IPS DF 6.9 (cell line): Measurements from ENCODE around the gene PPRC1.

ENCODE experiments used
- DNase-seq: peaks from one replicate; pipeline ENCODE4 v3.0.0-alpha.2; 2013; ENCODE audit warnings: low read depth, low spot score
- H3K27ac ChIP-seq: one replicate; pipeline ENCODE4 v1.5.1; 2013; ENCODE audit warnings: low read length, control low read depth
- H3K27me3 ChIP-seq: 2 replicates; pipeline ENCODE4 v1.6.1; 2013; ENCODE audit warnings: mild to moderate bottlenecking, low read length; ENCODE audit not compliant: control insufficient read depth, insufficient read depth
- H3K36me3 ChIP-seq: 2 replicates; pipeline ENCODE4 v1.6.1; 2013; ENCODE audit warnings: low read length; ENCODE audit not compliant: control insufficient read depth, insufficient read depth
- H3K4me1 ChIP-seq: 2 replicates; pipeline ENCODE4 v1.6.1; 2013; ENCODE audit warnings: low read length; ENCODE audit not compliant: control insufficient read depth, insufficient read depth
- H3K4me3 ChIP-seq: 2 replicates; pipeline ENCODE4 v1.5.1; 2013; ENCODE audit warnings: mild to moderate bottlenecking, low read length
- H3K9me3 ChIP-seq: 2 replicates; pipeline ENCODE4 v1.6.1; 2013; ENCODE audit warnings: low read length, inconsistent platforms; ENCODE audit not compliant: control insufficient read depth, insufficient read depth
- WGBS: extraction: QIAGEN DNeasy Blood & Tissue Kit; methylation state at CpG from one replicate; pipeline ENCODE4 v1.1.7; 2013; ENCODE audit warnings: mixed read lengths, missing lambda C conversion rate; ENCODE audit not compliant: insufficient read length, insufficient coverage; 5-methylcytosine and 5-hydroxymethylcytosine counted together

The PPRC1 gene

GRCh38 chr10:102133373-102134195, 744 bp downstream of the PPRC1 start:
- H3K36me3 ChIP-seq = peaks cover 10% of the 10 kb centered on the region; the same call in 1 of the 2 replicates
- H3K9me3 ChIP-seq = no peaks in the 10 kb centered on the region
- H3K4me1 ChIP-seq = 0 out of 2 replicates have a peak, but pooled peaks cover 3% of the 10 kb centered on the region
- no peak for DNase-seq
- no peaks in the 10 kb centered on the region for H3K27me3 ChIP-seq
- H3K27ac ChIP-seq = no peak overlapping the region
- H3K4me3 ChIP-seq = peak overlapping the region; percentile 68
- WGBS = no CpG with 5 or more reads among the region's 48 CpGs

DNA sequence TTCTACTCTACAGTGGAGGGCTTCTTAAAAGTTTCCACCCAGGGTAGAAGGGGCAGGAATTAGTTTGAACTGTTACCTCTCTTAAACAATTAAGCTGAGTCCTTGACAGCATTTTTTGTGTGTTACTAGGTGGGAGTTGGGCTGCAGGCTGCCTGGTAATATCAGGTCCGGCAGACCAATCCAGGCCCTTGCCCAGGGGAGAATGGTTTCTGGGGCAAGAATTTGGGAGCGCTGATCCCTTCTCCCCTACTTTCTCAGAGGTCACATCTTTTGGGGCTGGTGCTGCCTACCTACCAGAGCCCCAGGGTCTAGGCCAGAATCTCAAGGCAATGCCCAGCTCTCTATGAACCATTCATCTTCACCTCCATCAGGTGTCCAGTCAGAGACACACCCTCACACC, 1.6 kb downstream of the PPRC1 start:
- peak overlapping the region; percentile 68; the same call in 1 of the 2 replicates for H3K4me3 ChIP-seq
- H3K27me3 ChIP-seq = no peaks in the 10 kb centered on the region
- H3K36me3 ChIP-seq = peaks cover 17% of the 10 kb centered on the region
- H3K9me3 ChIP-seq = no peaks in the 10 kb centered on the region
- no peak overlapping the region for H3K27ac ChIP-seq
- no peak for DNase-seq
- no CpG with 5 or more reads among the region's 2 CpGs for WGBS
- 0 out of 2 replicates have a peak, but pooled peaks cover 3% of the 10 kb centered on the region for H3K4me1 ChIP-seq

GRCh38 chr10:102135956-102136526, 3.2 kb downstream of the PPRC1 start:
- WGBS = no CpG with 5 or more reads among the region's 7 CpGs
- no peaks in the 10 kb centered on the region for H3K9me3 ChIP-seq
- H3K36me3 ChIP-seq = peaks cover 32% of the 10 kb centered on the region
- no peak overlapping the region for H3K4me3 ChIP-seq
- 0 out of 2 replicates have a peak, but pooled peaks cover 3% of the 10 kb centered on the region for H3K4me1 ChIP-seq
- no peak for DNase-seq
- H3K27me3 ChIP-seq = no peaks in the 10 kb centered on the region
- no peak overlapping the region for H3K27ac ChIP-seq

- H3K4me3 ChIP-seq = no peak overlapping the region
- H3K27me3 ChIP-seq = no peaks in the 10 kb centered on the region
- WGBS = no CpG with 5 or more reads among the region's 15 CpGs
- no peaks in the 10 kb centered on the region for H3K9me3 ChIP-seq
- H3K36me3 ChIP-seq = peaks cover 52% of the 10 kb centered on the region
- 0 out of 2 replicates have a peak, but pooled peaks cover 1% of the 10 kb centered on the region for H3K4me1 ChIP-seq
- no peak for DNase-seq
- H3K27ac ChIP-seq = no peak overlapping the region
These were observed 6.7 kb downstream of the PPRC1 start for GRCh38 chr10:102139281-102140110.

DNA sequence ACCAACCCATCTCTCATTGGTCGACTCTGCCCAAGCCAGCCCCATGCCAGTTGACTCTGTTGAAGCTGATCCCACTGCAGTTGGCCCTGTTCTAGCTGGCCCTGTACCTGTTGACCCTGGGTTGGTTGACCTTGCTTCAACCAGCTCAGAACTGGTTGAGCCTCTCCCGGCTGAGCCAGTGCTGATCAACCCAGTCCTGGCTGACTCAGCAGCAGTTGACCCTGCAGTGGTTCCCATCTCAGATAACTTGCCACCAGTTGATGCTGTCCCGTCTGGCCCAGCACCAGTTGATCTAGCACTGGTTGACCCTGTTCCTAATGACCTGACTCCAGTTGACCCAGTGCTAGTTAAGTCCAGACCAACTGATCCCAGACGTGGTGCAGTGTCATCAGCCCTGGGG, 7.4 kb downstream of the PPRC1 start:
- no CpG with 5 or more reads among the region's 4 CpGs for WGBS
- H3K36me3 ChIP-seq = peaks cover 54% of the 10 kb centered on the region
- DNase-seq = no peak

GRCh38 chr10:102140913-102141540, 8.2 kb downstream of the PPRC1 start:
- no peaks in the 10 kb centered on the region for H3K27me3 ChIP-seq
- H3K9me3 ChIP-seq = no peaks in the 10 kb centered on the region
- no CpG with 5 or more reads among the region's 5 CpGs for WGBS
- no peaks in the 10 kb centered on the region for H3K4me1 ChIP-seq
- no peak overlapping the region for H3K4me3 ChIP-seq
- no peak for DNase-seq
- no peak overlapping the region for H3K27ac ChIP-seq
- peaks cover 54% of the 10 kb centered on the region for H3K36me3 ChIP-seq

More for the DNA sequence above, 7.4 kb downstream of the PPRC1 start:
- Histone ChIP-seq H3K27me3 (no peaks in the 10 kb centered on the region), H3K27ac (no peak overlapping the region), H3K4me3 (no peak overlapping the region), H3K9me3 (no peaks in the 10 kb centered on the region), H3K4me1 (no peaks in the 10 kb centered on the region)

DNA sequence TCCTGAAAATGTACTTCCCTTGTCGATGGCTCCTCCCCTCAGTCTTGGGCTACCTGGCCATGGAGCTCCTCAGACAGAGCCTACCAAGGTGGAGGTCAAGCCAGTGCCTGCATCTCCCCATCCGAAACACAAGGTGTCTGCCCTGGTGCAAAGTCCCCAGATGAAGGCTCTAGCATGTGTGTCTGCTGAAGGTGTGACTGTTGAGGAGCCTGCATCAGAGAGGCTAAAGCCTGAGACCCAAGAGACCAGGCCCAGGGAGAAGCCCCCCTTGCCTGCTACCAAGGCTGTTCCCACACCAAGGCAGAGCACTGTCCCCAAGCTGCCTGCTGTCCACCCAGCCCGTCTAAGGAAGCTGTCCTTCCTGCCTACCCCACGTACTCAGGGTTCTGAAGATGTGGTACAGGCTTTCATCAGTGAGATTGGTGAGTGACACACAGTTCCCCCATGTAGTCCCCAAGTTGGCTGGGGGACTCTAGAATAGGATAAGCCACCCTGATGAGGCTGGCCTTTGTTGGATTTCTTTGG, 8.8 kb downstream of the PPRC1 start:
- H3K4me3 ChIP-seq = no peak overlapping the region
- H3K4me1 ChIP-seq = no peaks in the 10 kb centered on the region
- H3K27me3 ChIP-seq = no peaks in the 10 kb centered on the region
- peaks cover 55% of the 10 kb centered on the region for H3K36me3 ChIP-seq
- H3K27ac ChIP-seq = no peak overlapping the region
- no peak for DNase-seq
- no peaks in the 10 kb centered on the region for H3K9me3 ChIP-seq
- no CpG with 5 or more reads among the region's 4 CpGs for WGBS

GRCh38 chr10:102146971-102147428, 14.2 kb downstream of the PPRC1 start:
- no CpG with 5 or more reads among the region's 17 CpGs for WGBS
- Histone ChIP-seq H3K9me3 (no peaks in the 10 kb centered on the region), H3K27ac (no peak overlapping the region), H3K36me3 (peaks cover 34% of the 10 kb centered on the region), H3K4me3 (no peak overlapping the region), H3K4me1 (peaks cover 2% of the 10 kb centered on the region; the same call in 1 of the 2 replicates), H3K27me3 (no peaks in the 10 kb centered on the region)
- DNase-seq = no peak

DNA sequence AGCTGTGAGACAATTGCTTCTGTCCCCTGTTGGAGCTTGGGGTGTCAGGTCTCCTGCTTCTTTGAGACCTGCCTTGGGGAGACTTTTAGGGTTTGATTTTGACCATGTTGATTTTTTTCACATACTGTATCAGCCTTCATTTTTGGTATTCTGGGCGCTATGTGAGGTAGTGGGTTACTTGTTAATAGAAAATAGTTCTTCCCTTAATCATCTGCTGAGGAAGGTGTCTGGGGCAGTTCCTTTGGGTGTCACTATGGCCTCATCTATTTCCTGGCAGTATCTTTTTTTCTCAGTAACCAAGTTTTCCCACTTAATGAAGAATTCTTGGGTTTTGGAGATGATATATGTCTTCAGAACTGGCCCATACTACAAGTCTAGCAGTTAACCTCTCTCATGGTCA, 14.7 kb downstream of the PPRC1 start:
- DNase-seq = no peak

More for the DNA sequence above, 14.7 kb downstream of the PPRC1 start:
- Histone ChIP-seq H3K9me3 (no peaks in the 10 kb centered on the region), H3K4me3 (no peak overlapping the region), H3K27ac (no peak overlapping the region), H3K27me3 (no peaks in the 10 kb centered on the region), H3K4me1 (peaks cover 2% of the 10 kb centered on the region; the same call in 1 of the 2 replicates), H3K36me3 (peaks cover 34% of the 10 kb centered on the region)
- no CpG with 5 or more reads among the region's 1 CpG for WGBS
